ENCODE measurements around the gene GSDMA.

The GSDMA gene

GRCh38 chr17:39919087-39919683, 43.6 kb upstream of the GSDMA start:
- Histone ChIP-seq H3K18ac (ENCODE audit: low read length) (no peak overlapping the region), H4K91ac (ENCODE audit: low read depth, low read length, poor library complexity) (no peak overlapping the region), H3K9ac (ENCODE audit: low read depth, low read length, poor library complexity) (no peak overlapping the region), H3K79me1 (ENCODE audit: low read depth, low read length) (peaks cover 2% of the 10 kb centered on the region), H2BK12ac (ENCODE audit: low read length) (no peak overlapping the region), H3K27me3 (ENCODE audit: control insufficient read depth in 3 of 3, insufficient read depth in 3 of 3, low read depth in 1 of 3, low read length in 3 of 3) (no peaks in the 10 kb centered on the region), H2AFZ (ENCODE audit: low read length) (no peak overlapping the region), H3K4me2 (ENCODE audit: insufficient read depth, low read length, poor library complexity, severe bottlenecking) (no peak overlapping the region), H3K27ac (replicated peaks; ENCODE audit: low read length) (no peak overlapping the region), H2BK120ac (ENCODE audit: low read depth, low read length) (no peak overlapping the region), H3K36me3 (replicated peaks in 1 of 2; ENCODE audit: control insufficient read depth in 2 of 2, insufficient read depth in 2 of 2, low read length in 2 of 2) (peaks cover 33 to 55% of the 10 kb centered on the region in 2 donors), H3K23ac (ENCODE audit: low read depth, low read length, poor library complexity) (no peak overlapping the region), H3K14ac (ENCODE audit: low read length) (no peak overlapping the region), H3K9me3 (replicated peaks in 1 of 2; ENCODE audit: control insufficient read depth in 2 of 2, insufficient read depth in 1 of 2, low read depth in 1 of 2, low read length in 2 of 2) (no peaks in the 10 kb centered on the region), H2BK15ac (ENCODE audit: low read length) (no peak overlapping the region), H3K4ac (ENCODE audit: low read length) (no peak overlapping the region), H2BK5ac (ENCODE audit: low read length) (no peak overlapping the region), H2AK5ac (ENCODE audit: low read depth, low read length) (no peak overlapping the region), H3K4me3 (ENCODE audit: low read length in 2 of 2) (no peak overlapping the region), H4K8ac (ENCODE audit: low read depth, low read length) (no peak overlapping the region), H3K4me1 (ENCODE audit: control insufficient read depth in 2 of 2, insufficient read depth in 1 of 2, low read depth in 1 of 2, low read length in 2 of 2) (no peaks in the 10 kb centered on the region)
- WGBS, 2 donors (ENCODE audit: extremely low coverage in 2 of 2, insufficient read length in 2 of 2, insufficient replicate concordance in 1 of 2) = no CpG with 5 or more reads among the region's 9 CpGs
- DNase-seq (ENCODE audit: low spot score) = no peak

GRCh38 chr17:39920218-39921210, 42.3 kb upstream of the GSDMA start:
- no peak overlapping the region for H2BK120ac ChIP-seq (ENCODE audit: low read depth, low read length)
- no CpG with 5 or more reads among the region's 19 CpGs for WGBS, 2 donors (ENCODE audit: extremely low coverage in 2 of 2, insufficient read length in 2 of 2, insufficient replicate concordance in 1 of 2)
- H4K8ac ChIP-seq (ENCODE audit: low read depth, low read length) = no peak overlapping the region
- H3K14ac ChIP-seq (ENCODE audit: low read length) = no peak overlapping the region
- no peak overlapping the region for H4K91ac ChIP-seq (ENCODE audit: low read depth, low read length, poor library complexity)
- no peak overlapping the region for H3K4me3 ChIP-seq (ENCODE audit: low read length in 2 of 2)
- H2AK5ac ChIP-seq (ENCODE audit: low read depth, low read length) = no peak overlapping the region
- peaks cover 0 to 6% of the 10 kb centered on the region in 2 donors for H3K4me1 ChIP-seq (ENCODE audit: control insufficient read depth in 2 of 2, insufficient read depth in 1 of 2, low read depth in 1 of 2, low read length in 2 of 2)
- H3K23ac ChIP-seq (ENCODE audit: low read depth, low read length, poor library complexity) = no peak overlapping the region
- H3K27me3 ChIP-seq (ENCODE audit: control insufficient read depth in 3 of 3, insufficient read depth in 3 of 3, low read depth in 1 of 3, low read length in 3 of 3) = no peaks in the 10 kb centered on the region
- H2AFZ ChIP-seq (ENCODE audit: low read length) = no peak overlapping the region
- H3K36me3 ChIP-seq (replicated peaks in 1 of 2; ENCODE audit: control insufficient read depth in 2 of 2, insufficient read depth in 2 of 2, low read length in 2 of 2) = peaks cover 33 to 60% of the 10 kb centered on the region in 2 donors
- H3K27ac ChIP-seq (replicated peaks; ENCODE audit: low read length) = no peak overlapping the region
- H3K9me3 ChIP-seq (replicated peaks in 1 of 2; ENCODE audit: control insufficient read depth in 2 of 2, insufficient read depth in 1 of 2, low read depth in 1 of 2, low read length in 2 of 2) = peaks cover 0 to 2% of the 10 kb centered on the region in 2 donors
- H3K18ac ChIP-seq (ENCODE audit: low read length) = no peak overlapping the region
- no peak overlapping the region for H2BK5ac ChIP-seq (ENCODE audit: low read length)
- peaks cover 8% of the 10 kb centered on the region for H3K79me1 ChIP-seq (ENCODE audit: low read depth, low read length)
- H3K4me2 ChIP-seq (ENCODE audit: insufficient read depth, low read length, poor library complexity, severe bottlenecking) = no peak overlapping the region
- no peak for DNase-seq (ENCODE audit: low spot score)
- H2BK15ac ChIP-seq (ENCODE audit: low read length) = no peak overlapping the region
- no peak overlapping the region for H3K9ac ChIP-seq (ENCODE audit: low read depth, low read length, poor library complexity)
- H2BK12ac ChIP-seq (ENCODE audit: low read length) = no peak overlapping the region
- no peak overlapping the region for H3K4ac ChIP-seq (ENCODE audit: low read length)

- Histone ChIP-seq H4K91ac (ENCODE audit: low read depth, low read length, poor library complexity) (no peak overlapping the region), H3K4me1 (ENCODE audit: control insufficient read depth in 2 of 2, insufficient read depth in 1 of 2, low read depth in 1 of 2, low read length in 2 of 2) (peaks cover 3 to 6% of the 10 kb centered on the region in 2 donors), H3K36me3 (replicated peaks in 1 of 2; ENCODE audit: control insufficient read depth in 2 of 2, insufficient read depth in 2 of 2, low read length in 2 of 2) (peaks cover 33 to 60% of the 10 kb centered on the region in 2 donors), H2BK5ac (ENCODE audit: low read length) (no peak overlapping the region), H2AK5ac (ENCODE audit: low read depth, low read length) (no peak overlapping the region), H3K4me3 (ENCODE audit: low read length in 2 of 2) (peak overlapping the region in 1 of 2 donors; percentile 25), H2BK120ac (ENCODE audit: low read depth, low read length) (no peak overlapping the region), H2BK15ac (ENCODE audit: low read length) (no peak overlapping the region), H3K14ac (ENCODE audit: low read length) (no peak overlapping the region), H3K4ac (ENCODE audit: low read length) (no peak overlapping the region), H2AFZ (ENCODE audit: low read length) (no peak overlapping the region), H3K27ac (replicated peaks; ENCODE audit: low read length) (no peak overlapping the region), H3K9me3 (replicated peaks in 1 of 2; ENCODE audit: control insufficient read depth in 2 of 2, insufficient read depth in 1 of 2, low read depth in 1 of 2, low read length in 2 of 2) (peaks cover 0 to 2% of the 10 kb centered on the region in 2 donors), H3K27me3 (ENCODE audit: control insufficient read depth in 3 of 3, insufficient read depth in 3 of 3, low read depth in 1 of 3, low read length in 3 of 3) (no peaks in the 10 kb centered on the region), H3K4me2 (ENCODE audit: insufficient read depth, low read length, poor library complexity, severe bottlenecking) (no peak overlapping the region), H3K9ac (ENCODE audit: low read depth, low read length, poor library complexity) (no peak overlapping the region), H3K18ac (ENCODE audit: low read length) (no peak overlapping the region), H2BK12ac (ENCODE audit: low read length) (no peak overlapping the region), H3K23ac (ENCODE audit: low read depth, low read length, poor library complexity) (no peak overlapping the region), H3K79me1 (ENCODE audit: low read depth, low read length) (peaks cover 11% of the 10 kb centered on the region), H4K8ac (ENCODE audit: low read depth, low read length) (no peak overlapping the region)
- WGBS, 2 donors (ENCODE audit: extremely low coverage in 2 of 2, insufficient read length in 2 of 2, insufficient replicate concordance in 1 of 2) = no CpG with 5 or more reads among the region's 5 CpGs
- DNase-seq (ENCODE audit: low spot score) = no peak
Observed at GRCh38 chr17:39921323-39921722, 41.5 kb upstream of the GSDMA start.

- H3K23ac ChIP-seq (ENCODE audit: low read depth, low read length, poor library complexity) = no peak overlapping the region
- WGBS, 2 donors (ENCODE audit: extremely low coverage in 2 of 2, insufficient read length in 2 of 2, insufficient replicate concordance in 1 of 2) = no CpG with 5 or more reads among the region's 6 CpGs
- H3K27ac ChIP-seq (replicated peaks; ENCODE audit: low read length) = no peak overlapping the region
- no peak overlapping the region for H2AK5ac ChIP-seq (ENCODE audit: low read depth, low read length)
- H3K4me3 ChIP-seq (ENCODE audit: low read length in 2 of 2) = no peak overlapping the region
- H3K4ac ChIP-seq (ENCODE audit: low read length) = no peak overlapping the region
- H3K18ac ChIP-seq (ENCODE audit: low read length) = no peak overlapping the region
- no peak overlapping the region for H3K9ac ChIP-seq (ENCODE audit: low read depth, low read length, poor library complexity)
- peaks cover 0 to 2% of the 10 kb centered on the region in 2 donors for H3K9me3 ChIP-seq (replicated peaks in 1 of 2; ENCODE audit: control insufficient read depth in 2 of 2, insufficient read depth in 1 of 2, low read depth in 1 of 2, low read length in 2 of 2)
- no peak overlapping the region for H3K4me2 ChIP-seq (ENCODE audit: insufficient read depth, low read length, poor library complexity, severe bottlenecking)
- H4K91ac ChIP-seq (ENCODE audit: low read depth, low read length, poor library complexity) = no peak overlapping the region
- peaks cover 6 to 8% of the 10 kb centered on the region in 2 donors for H3K4me1 ChIP-seq (ENCODE audit: control insufficient read depth in 2 of 2, insufficient read depth in 1 of 2, low read depth in 1 of 2, low read length in 2 of 2)
- DNase-seq (ENCODE audit: low spot score) = no peak
- H2AFZ ChIP-seq (ENCODE audit: low read length) = no peak overlapping the region
- H3K79me1 ChIP-seq (ENCODE audit: low read depth, low read length) = peaks cover 12% of the 10 kb centered on the region
- H2BK5ac ChIP-seq (ENCODE audit: low read length) = no peak overlapping the region
- peaks cover 32 to 55% of the 10 kb centered on the region in 2 donors for H3K36me3 ChIP-seq (replicated peaks in 1 of 2; ENCODE audit: control insufficient read depth in 2 of 2, insufficient read depth in 2 of 2, low read length in 2 of 2)
- no peak overlapping the region for H2BK12ac ChIP-seq (ENCODE audit: low read length)
- H3K27me3 ChIP-seq (ENCODE audit: control insufficient read depth in 3 of 3, insufficient read depth in 3 of 3, low read depth in 1 of 3, low read length in 3 of 3) = no peaks in the 10 kb centered on the region
- no peak overlapping the region for H3K14ac ChIP-seq (ENCODE audit: low read length)
- no peak overlapping the region for H2BK120ac ChIP-seq (ENCODE audit: low read depth, low read length)
- no peak overlapping the region for H4K8ac ChIP-seq (ENCODE audit: low read depth, low read length)
- no peak overlapping the region for H2BK15ac ChIP-seq (ENCODE audit: low read length)
Observed at GRCh38 chr17:39922006-39922405, 40.8 kb upstream of the GSDMA start.
